Measurements from ENCODE around the gene PPP1R14C. TPM values are rescaled to one million over a fixed set of nuclear protein-coding genes. Genes with fewer than 3 reads are reported as not detected.

The PPP1R14C gene
- total and polyA plus RNA-seq, 7 donors, result 5.9 to 62.8 (median 22.5) TPM

- WGBS, 3 donors, result 32 to 43% (median 34%) methylated on average over 12 of the region's 12 CpGs
- H3K27ac ChIP-seq, result peak overlapping the region; percentile 82
Observed at GRCh38 chr6:150208611-150209352, 65.9 kb downstream of the PPP1R14C start.

GRCh38 chr6:150209415-150209814 is 66.6 kb downstream of the PPP1R14C start:
- no peaks in the 10 kb centered on the region for H3K27me3 ChIP-seq (ENCODE audit: insufficient read depth in 3 of 3, low read length in 2 of 3)
- no peak for TF ChIP-seq CTCF (IDR thresholded peaks at IDR 0.05)
- 96% methylated on average over 2 of the region's 2 CpGs for WGBS, 3 donors
- ATAC-seq (no peak), DNase-seq (no peak)
- H3K9me3 ChIP-seq, result no peaks in the 10 kb centered on the region
- intact Hi-C loops (cut with DNase I), result loop anchor here in 1 of 2 donors (5.0 kb wide), 1 partner anchor 57 kb away; no protein-coding TSS in a partner anchor
- H3K4me1 ChIP-seq, result peaks cover 35% of the 10 kb centered on the region
- H3K4me3 ChIP-seq, result no peak overlapping the region
- no peaks in the 10 kb centered on the region for H3K36me3 ChIP-seq (ENCODE audit: insufficient read depth in 1 of 2, low read depth in 1 of 2)
- H3K27ac ChIP-seq, result peak overlapping the region; percentile 82

More at GRCh38 chr6:150208611-150209352, 65.9 kb downstream of the PPP1R14C start:
- DNase-seq, result no peak
- Histone ChIP-seq H3K36me3 (ENCODE audit: insufficient read depth in 1 of 2, low read depth in 1 of 2) (no peaks in the 10 kb centered on the region), H3K9me3 (no peaks in the 10 kb centered on the region), H3K4me3 (no peak overlapping the region), H3K27me3 (ENCODE audit: insufficient read depth in 3 of 3, low read length in 2 of 3) (no peaks in the 10 kb centered on the region), H3K4me1 (peaks cover 37% of the 10 kb centered on the region)
- intact Hi-C loops (cut with DNase I), result loop anchor here in 1 of 2 donors (5.0 kb wide), 1 partner anchor 56 kb away; no protein-coding TSS in a partner anchor
- ATAC-seq, result peak; percentile 63 to 77 (median 71)
- TF ChIP-seq CTCF (IDR thresholded peaks at IDR 0.05), result no peak

- DNase-seq (no peak), ATAC-seq (no peak)
- TF ChIP-seq CTCF (IDR thresholded peaks at IDR 0.05), result no peak
- Histone ChIP-seq H3K4me3 (no peak overlapping the region), H3K27ac (no peak overlapping the region), H3K36me3 (ENCODE audit: insufficient read depth in 1 of 2, low read depth in 1 of 2) (no peaks in the 10 kb centered on the region), H3K27me3 (ENCODE audit: insufficient read depth in 3 of 3, low read length in 2 of 3) (no peaks in the 10 kb centered on the region), H3K4me1 (peaks cover 27% of the 10 kb centered on the region), H3K9me3 (no peaks in the 10 kb centered on the region)
- WGBS, 3 donors, result 92% methylated on average over 11 of the region's 11 CpGs
- intact Hi-C loops (cut with DNase I), result no loop called here
Observed at GRCh38 chr6:150211700-150212511, 69.1 kb downstream of the PPP1R14C start.

DNA sequence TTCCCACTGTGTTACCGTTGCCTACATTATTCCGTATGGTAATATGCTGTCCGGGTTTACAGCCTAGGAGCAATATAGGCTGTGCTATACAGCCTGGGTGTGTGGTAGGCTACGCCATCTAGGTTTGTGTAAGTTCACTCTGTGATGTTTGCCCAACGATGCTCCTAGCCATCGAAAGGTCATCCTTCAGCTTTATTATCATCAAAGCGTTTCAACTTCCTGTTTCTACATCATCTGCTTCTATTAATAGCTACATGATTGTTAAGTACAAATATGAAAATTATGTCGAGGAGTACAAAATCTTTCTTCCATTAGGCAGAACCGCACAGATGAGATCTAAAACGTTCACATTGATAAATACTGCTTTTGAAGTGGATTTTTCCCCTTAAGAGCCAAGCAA is 69.9 kb downstream of the PPP1R14C start:
- 60 to 70% (median 64%) methylated on average over 10 of the region's 10 CpGs for WGBS, 3 donors
- DNase-seq, result no peak
- intact Hi-C loops (cut with DNase I), result no loop called here
- H3K4me3 ChIP-seq, result no peak overlapping the region
- ATAC-seq, result peak in 1 of 4 donors; percentile 7
- no peaks in the 10 kb centered on the region for H3K9me3 ChIP-seq
- TF ChIP-seq CTCF (IDR thresholded peaks at IDR 0.05), result no peak
- H3K27ac ChIP-seq, result no peak overlapping the region
- H3K36me3 ChIP-seq (ENCODE audit: insufficient read depth in 1 of 2, low read depth in 1 of 2), result no peaks in the 10 kb centered on the region
- no peaks in the 10 kb centered on the region for H3K27me3 ChIP-seq (ENCODE audit: insufficient read depth in 3 of 3, low read length in 2 of 3)
- H3K4me1 ChIP-seq, result peaks cover 24% of the 10 kb centered on the region

All from psoas muscle (tissue), 8 donors.